Measurements from ENCODE around the gene UGT1A10. TPM values are rescaled to one million over a fixed set of nuclear protein-coding genes. Genes with fewer than 3 reads are reported as not detected.

The UGT1A10 gene
- total RNA-seq, 2 donors from 2014 or later = 0.52 to 0.99 TPM

- Histone ChIP-seq H3K4me3 (no peak overlapping the region), H3K36me3 (replicated peaks in 1 of 2; ENCODE audit: insufficient read depth in 1 of 2, low read depth in 2 of 2) (no peaks in the 10 kb centered on the region), H3K27me3 (no peaks in the 10 kb centered on the region), H3K27ac (no peak overlapping the region), H3K9me3 (no peaks in the 10 kb centered on the region), H3K4me1 (peaks cover 14% of the 10 kb centered on the region)
- no peak for TF ChIP-seq POLR2A (IDR thresholded peaks at IDR 0.05)
- no peak for TF ChIP-seq CTCF (IDR thresholded peaks at IDR 0.05)
- intact Hi-C loops (cut with DNase I) = no loop called here
- 58 to 70% methylated on average over 10 of the region's 10 CpGs for WGBS, 2 donors
- ATAC-seq (no peak), DNase-seq (no peak)
Observed at GRCh38 chr2:233707940-233708644, 71.8 kb downstream of the UGT1A10 start.

- no peaks in the 10 kb centered on the region for H3K36me3 ChIP-seq (replicated peaks in 1 of 2; ENCODE audit: insufficient read depth in 1 of 2, low read depth in 2 of 2)
- H3K27ac ChIP-seq = no peak overlapping the region
- WGBS, 2 donors = 68 to 80% methylated on average over 5 of the region's 5 CpGs
- H3K4me1 ChIP-seq = peaks cover 14% of the 10 kb centered on the region
- TF ChIP-seq POLR2A (IDR thresholded peaks at IDR 0.05) (no peak), CTCF (IDR thresholded peaks at IDR 0.05) (no peak)
- ATAC-seq = no peak
- intact Hi-C loops (cut with DNase I) = no loop called here
- no peaks in the 10 kb centered on the region for H3K27me3 ChIP-seq
- no peaks in the 10 kb centered on the region for H3K9me3 ChIP-seq
- DNase-seq = no peak
- no peak overlapping the region for H3K4me3 ChIP-seq
Observed at GRCh38 chr2:233708942-233709341, 72.7 kb downstream of the UGT1A10 start.

GRCh38 chr2:233711312-233712008, 75.2 kb downstream of the UGT1A10 start:
- peak; percentile 81 to 89 (median 84) for DNase-seq
- Histone ChIP-seq H3K27me3 (no peaks in the 10 kb centered on the region), H3K36me3 (replicated peaks in 1 of 2; ENCODE audit: insufficient read depth in 1 of 2, low read depth in 2 of 2) (no peaks in the 10 kb centered on the region), H3K27ac (no peak overlapping the region), H3K4me1 (peaks cover 5% of the 10 kb centered on the region), H3K4me3 (no peak overlapping the region), H3K9me3 (no peaks in the 10 kb centered on the region)
- intact Hi-C loops (cut with DNase I) = no loop called here
- 26 to 27% methylated on average over 11 of the region's 11 CpGs for WGBS, 2 donors
- TF ChIP-seq POLR2A (IDR thresholded peaks at IDR 0.05) (no peak), CTCF (IDR thresholded peaks at IDR 0.05) (peak; percentile 73 to 92 (median 79))
- peak; percentile 89 for ATAC-seq

GRCh38 chr2:233712611-233713261, 76.5 kb downstream of the UGT1A10 start, which contains the start of gene UGT1A5:
TSS of gene UGT1A5 (plus strand) at chr2:233712907. CDS start at chr2:233712992, 85 bp downstream.
- Histone ChIP-seq H3K4me3 (no peak within 1 kb of the TSS), H3K27me3 (no peaks in the 10 kb centered on the region), H3K27ac (no peak within 1 kb of the TSS), H3K9me3 (no peaks in the 10 kb centered on the region), H3K36me3 (replicated peaks in 1 of 2; ENCODE audit: insufficient read depth in 1 of 2, low read depth in 2 of 2) (no peaks in the 10 kb centered on the region), H3K4me1 (no peaks in the 10 kb centered on the region)
- no peak for DNase-seq
- intact Hi-C loops (cut with DNase I) = no loop called here
- TF ChIP-seq CTCF (IDR thresholded peaks at IDR 0.05) (no peak), POLR2A (IDR thresholded peaks at IDR 0.05) (no peak)
- 53 to 61% methylated on average over 14 of the region's 14 CpGs for WGBS, 2 donors
- no peak for ATAC-seq
